ENCODE measurements around the gene CACNG1.

DNA sequence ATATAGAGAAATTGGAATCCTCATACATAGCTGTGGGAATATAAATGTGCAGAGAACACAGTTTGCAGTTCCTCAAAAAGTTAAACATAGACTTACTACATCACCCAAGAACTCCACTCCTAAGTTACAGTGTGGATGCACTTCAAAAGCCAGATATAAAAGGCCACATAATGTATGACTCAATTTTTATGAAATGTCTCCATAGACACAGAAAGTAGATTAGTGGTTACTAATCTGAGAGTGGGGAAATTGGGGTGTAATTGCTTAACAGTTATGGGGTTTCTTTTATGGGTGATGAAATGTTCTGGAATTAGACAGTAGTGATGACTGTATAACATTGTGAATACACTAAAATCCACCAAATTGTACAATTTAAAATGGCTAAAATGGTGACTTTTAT is 60.9 kb downstream of the CACNG1 start:
- TF ChIP-seq, protein P1, sequence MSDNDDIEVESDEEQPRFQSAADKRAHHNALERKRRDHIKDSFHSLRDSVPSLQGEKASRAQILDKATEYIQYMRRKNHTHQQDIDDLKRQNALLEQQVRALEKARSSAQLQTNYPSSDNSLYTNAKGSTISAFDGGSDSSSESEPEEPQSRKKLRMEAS (IDR thresholded peaks at IDR 0.05; ENCODE audit: low read depth, low read length), result no peak
- TF ChIP-seq, protein P2, sequence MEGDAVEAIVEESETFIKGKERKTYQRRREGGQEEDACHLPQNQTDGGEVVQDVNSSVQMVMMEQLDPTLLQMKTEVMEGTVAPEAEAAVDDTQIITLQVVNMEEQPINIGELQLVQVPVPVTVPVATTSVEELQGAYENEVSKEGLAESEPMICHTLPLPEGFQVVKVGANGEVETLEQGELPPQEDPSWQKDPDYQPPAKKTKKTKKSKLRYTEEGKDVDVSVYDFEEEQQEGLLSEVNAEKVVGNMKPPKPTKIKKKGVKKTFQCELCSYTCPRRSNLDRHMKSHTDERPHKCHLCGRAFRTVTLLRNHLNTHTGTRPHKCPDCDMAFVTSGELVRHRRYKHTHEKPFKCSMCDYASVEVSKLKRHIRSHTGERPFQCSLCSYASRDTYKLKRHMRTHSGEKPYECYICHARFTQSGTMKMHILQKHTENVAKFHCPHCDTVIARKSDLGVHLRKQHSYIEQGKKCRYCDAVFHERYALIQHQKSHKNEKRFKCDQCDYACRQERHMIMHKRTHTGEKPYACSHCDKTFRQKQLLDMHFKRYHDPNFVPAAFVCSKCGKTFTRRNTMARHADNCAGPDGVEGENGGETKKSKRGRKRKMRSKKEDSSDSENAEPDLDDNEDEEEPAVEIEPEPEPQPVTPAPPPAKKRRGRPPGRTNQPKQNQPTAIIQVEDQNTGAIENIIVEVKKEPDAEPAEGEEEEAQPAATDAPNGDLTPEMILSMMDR (IDR thresholded peaks at IDR 0.05; ENCODE audit: low read depth, low read length), result no peak
